ENCODE measurements around the gene HLA-DQB1.
A peak's percentile ranks its signal among the peaks of the same experiment; 100 is the strongest.
"Not testable (repeated sequence)": the region's sequence is repeated elsewhere in the genome, so short reads cannot be mapped to it uniquely, and the experiment has no call there.

HLA-DQB1 gene

DNA sequence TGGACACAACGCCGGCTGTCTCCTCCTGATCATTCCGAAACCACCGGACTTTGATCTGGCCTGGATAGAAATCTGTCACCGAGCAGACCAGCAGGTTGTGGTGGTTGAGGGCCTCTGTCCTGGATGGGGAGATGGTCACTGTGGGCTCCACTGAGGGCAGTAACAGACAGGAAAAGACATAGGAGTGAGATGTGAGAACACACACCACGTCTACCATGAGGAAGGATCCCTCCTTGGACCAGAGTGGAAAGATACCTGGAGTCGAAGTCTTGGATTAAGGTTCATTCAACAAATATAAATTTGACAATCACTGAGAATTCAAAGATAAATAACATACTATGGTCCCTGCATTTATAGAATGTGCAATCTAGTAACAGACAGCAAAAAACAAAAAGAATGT, 4.4 kb downstream of the HLA-DQB1 start:
- DNase-seq (ENCODE audit: low spot score), result no peak

DNA sequence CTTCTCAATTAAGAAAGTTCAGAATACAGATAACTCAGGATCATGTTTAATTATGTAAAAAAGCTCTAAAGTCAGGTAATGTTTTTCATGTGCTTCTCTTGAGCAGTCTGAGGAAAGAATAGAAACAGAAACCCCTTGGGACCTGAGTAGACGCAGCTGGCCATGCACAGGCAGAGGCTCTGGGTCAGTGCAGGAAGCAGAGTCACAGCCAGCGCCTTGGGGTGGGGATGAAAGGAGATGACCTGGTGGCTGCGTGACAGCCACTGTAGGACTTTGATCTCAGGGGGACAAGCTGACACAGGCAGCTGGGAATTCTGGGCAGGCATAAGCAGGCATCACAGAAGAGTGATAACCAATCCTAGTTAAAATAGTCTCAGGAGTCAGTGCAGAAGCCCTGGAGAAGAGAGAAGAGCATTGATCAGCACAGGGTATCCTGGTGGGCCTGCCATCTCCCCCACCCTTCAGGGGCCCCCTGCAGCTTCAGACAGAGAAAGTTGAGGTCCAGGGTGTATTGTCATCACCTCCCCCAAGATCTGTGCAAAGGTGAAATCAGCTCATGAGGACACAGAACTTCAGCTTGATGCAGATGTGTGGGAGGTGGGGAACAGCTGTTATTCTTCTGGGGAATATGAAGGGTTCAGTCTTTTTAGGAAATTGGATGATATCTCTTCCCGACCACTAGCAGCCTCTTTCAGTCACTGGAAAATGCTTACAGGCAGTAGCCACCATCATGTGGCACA, 6.4 kb downstream of the HLA-DQB1 start:
- DNase-seq (ENCODE audit: low spot score), result no peak

DNA sequence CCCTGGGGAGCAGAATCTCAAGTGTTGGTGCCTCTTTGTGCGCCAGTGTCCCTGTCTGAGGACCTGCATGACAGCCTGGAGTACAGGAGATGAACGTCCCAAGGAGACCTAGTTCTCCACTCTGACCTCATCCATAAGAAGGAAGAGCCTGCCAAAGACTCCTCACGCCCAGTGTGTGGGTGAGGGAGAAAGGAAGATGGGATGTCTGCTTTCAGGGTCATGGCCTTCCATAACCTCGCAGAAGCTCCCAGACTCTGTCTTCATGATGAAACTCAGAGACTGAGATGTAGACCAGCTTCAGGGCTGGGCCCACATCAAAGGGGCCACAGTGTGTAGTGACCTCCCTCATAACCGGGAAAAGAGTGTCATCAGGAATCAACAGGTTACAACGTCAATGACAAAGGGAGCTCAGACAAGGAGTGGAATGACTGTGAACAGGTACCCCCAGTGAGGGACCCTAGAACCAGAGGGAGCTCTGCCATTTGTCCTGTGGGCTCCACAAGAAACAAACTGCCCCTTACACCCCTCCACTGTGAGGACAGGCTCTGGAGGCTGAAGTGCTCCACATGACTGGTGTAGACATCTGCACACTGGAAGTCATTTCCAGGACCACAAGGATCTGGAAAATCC, 8.1 kb downstream of the HLA-DQB1 start:
- no peak for DNase-seq (ENCODE audit: low spot score)

DNA sequence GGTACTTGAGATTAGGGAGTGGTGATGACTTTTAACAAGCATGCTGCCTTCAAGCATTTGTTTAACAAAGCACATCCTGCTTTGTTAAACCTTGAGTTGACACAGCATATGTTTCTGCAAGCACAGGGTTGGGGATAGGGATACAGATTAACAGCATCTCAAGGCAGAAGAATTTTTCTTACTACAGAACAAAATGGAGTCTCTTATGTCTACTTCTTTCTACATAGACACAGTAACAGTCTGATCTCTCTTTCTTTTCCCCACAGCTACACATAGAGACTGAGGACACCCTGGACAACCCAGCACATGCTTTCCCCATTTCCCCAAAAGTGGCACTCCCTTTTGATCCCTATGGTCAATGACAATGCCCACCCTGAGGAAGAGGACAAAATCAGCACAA, 8.6 kb downstream of the HLA-DQB1 start:
- DNase-seq (ENCODE audit: low spot score), result not testable (repeated sequence)

DNA sequence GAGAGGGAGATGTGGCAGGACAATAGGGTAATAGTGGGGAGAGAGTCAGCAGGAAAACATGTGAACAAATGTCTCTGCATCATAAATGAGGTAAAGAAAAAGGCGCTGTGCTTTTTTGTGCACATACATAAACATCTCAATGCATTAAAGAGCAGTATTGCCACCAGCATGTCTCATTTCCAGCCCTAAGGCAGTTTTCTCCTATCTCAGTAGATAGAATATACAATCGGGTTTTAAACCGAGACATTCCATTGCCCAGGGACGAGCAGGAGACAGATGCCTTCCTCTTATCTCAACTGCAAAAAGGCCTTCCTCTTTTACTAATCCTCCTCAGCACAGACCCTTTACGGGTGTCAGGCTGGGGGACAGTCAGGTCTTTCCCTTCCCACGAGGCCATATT, 9.1 kb downstream of the HLA-DQB1 start:
- DNase-seq (ENCODE audit: low spot score), result not testable (repeated sequence)

DNA sequence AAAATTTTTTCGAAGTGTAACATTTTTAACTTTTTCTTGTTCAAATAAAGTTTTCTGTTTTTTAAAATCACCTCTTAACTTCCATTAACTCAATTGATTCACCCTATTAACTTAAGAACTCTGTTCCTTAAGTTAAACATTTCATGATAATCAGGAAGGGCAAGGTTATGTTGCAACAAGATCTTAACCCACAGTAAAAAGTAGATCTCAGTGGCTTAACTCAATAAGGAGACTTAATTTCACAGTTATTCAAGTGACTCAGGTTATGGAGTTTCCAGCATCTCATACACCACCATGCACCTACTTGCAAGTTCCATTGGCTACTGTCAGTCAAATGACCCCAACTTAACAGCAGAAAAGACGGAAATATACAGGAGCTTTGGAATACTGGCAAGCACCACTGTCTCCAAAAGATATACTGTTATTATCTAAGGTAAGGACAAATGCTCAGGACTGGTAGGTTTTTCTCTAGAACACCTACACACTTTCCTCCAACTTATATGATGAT, 11.2 kb downstream of the HLA-DQB1 start:
- no peak for DNase-seq (ENCODE audit: low spot score)

DNA sequence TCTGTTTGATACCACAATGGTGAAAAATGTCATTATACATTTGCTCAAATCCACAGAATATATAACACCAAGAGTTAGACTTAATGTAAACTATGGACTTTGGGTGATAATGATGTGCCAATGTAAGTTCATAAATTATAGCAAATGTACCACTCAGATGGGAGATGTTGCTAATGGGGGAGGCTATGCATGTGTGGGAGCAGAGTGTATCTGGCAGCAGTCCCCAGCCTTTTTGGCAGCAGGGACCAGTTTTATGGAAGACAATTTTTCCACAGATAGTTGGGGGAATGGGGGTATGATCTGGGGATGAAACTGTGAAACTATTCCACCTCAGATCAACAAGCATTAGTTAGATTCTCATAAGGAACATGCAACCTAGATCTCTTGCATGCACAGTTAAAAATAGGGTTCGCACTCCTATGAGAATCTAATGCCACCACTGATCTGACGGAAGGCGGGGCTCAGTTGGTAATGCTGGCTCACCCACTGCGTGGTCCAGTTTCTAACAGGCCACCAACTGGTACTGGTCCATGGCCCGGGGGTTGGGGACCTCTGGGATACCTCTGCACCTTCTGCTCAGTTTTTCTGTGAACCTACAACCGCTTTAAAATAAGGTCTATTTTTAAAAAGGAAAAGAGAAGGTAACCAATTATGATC, 21.3 kb downstream of the HLA-DQB1 start:
- no peak for DNase-seq (ENCODE audit: low spot score)

DNA sequence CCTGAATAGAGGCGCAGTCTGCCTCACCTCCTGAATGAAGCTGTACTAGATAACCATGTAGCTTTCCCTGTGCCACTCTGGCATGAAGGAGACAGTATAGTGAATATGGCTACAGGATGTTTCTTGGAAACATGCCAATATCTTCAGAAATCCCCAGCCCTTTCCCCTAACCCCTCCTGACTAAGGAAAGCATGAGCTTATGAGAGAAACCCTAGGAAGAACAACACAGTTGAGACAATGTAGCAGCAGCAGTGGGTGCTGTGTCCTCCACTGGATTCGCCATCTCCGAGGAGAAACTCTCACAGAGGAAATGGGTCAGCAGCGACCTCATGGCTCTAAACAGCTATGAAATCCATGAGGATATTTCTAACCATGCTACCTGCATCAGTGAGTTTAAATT, 22.6 kb downstream of the HLA-DQB1 start:
- no peak for DNase-seq (ENCODE audit: low spot score)

DNA sequence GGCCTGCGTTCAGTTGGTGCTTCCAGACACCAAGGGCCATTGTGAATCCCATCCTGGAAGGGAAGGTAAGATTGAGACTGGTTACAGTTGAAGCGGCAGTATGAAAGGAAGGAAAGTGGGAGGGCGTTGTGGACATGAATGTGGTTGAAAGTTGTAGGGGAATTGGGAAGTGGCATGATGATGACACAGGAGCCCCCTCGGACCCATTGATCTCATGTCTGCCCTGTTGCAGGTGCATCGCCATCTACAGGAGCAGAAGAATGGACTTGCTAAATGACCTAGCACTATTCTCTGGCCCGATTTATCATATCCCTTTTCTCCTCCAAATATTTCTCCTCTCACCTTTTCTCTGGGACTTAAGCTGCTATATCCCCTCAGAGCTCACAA, 23.7 kb downstream of the HLA-DQB1 start:
- DNase-seq (ENCODE audit: low spot score), result no peak

DNA sequence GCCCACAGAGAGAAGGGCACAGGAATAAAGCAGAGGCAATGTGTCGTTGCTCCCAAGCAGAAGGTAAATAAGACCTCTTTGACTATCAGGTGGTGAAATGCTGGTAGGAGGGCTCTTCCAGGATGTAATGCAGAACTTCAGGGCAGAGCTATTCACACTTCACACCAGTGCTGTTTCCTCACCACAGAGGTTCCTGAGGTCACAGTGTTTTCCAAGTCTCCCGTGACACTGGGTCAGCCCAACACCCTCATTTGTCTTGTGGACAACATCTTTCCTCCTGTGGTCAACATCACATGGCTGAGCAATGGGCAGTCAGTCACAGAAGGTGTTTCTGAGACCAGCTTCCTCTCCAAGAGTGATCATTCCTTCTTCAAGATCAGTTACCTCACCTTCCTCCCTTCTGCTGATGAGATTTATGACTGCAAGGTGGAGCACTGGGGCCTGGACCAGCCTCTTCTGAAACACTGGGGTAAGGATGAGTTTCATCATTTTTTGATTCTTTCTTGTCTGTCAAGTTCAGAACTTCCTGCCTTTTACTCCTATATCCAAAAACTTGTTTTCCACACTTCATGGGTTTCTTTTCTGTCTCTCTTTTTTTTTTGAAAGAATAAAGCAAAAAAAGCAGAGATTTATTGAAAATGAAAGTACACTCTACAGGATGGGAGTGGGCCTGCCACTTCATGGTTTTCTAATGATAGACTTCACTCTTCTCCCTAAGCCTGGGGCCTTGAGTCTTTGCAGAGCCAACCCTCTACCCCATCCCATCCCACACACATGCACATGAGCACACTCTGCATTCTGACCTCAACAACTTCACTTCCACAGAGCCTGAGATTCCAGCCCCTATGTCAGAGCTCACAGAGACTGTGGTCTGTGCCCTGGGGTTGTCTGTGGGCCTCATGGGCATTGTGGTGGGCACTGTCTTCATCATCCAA, 24.4 kb downstream of the HLA-DQB1 start:
- not testable (repeated sequence) for DNase-seq (ENCODE audit: low spot score)

DNA sequence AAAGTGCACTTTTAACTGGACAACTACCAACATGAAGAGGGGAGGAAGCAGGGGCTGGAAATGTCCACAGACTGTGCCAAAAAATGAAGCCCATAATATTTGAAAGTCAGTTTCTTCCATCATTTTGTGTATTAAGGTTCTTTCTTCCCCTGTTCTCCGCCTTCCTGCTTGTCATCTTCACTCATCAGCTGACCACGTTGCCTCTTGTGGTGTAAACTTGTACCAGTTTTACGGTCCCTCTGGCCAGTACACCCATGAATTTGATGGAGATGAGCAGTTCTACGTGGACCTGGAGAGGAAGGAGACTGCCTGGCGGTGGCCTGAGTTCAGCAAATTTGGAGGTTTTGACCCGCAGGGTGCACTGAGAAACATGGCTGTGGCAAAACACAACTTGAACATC, 25.3 kb downstream of the HLA-DQB1 start:
- DNase-seq (ENCODE audit: low spot score), result no peak

DNA sequence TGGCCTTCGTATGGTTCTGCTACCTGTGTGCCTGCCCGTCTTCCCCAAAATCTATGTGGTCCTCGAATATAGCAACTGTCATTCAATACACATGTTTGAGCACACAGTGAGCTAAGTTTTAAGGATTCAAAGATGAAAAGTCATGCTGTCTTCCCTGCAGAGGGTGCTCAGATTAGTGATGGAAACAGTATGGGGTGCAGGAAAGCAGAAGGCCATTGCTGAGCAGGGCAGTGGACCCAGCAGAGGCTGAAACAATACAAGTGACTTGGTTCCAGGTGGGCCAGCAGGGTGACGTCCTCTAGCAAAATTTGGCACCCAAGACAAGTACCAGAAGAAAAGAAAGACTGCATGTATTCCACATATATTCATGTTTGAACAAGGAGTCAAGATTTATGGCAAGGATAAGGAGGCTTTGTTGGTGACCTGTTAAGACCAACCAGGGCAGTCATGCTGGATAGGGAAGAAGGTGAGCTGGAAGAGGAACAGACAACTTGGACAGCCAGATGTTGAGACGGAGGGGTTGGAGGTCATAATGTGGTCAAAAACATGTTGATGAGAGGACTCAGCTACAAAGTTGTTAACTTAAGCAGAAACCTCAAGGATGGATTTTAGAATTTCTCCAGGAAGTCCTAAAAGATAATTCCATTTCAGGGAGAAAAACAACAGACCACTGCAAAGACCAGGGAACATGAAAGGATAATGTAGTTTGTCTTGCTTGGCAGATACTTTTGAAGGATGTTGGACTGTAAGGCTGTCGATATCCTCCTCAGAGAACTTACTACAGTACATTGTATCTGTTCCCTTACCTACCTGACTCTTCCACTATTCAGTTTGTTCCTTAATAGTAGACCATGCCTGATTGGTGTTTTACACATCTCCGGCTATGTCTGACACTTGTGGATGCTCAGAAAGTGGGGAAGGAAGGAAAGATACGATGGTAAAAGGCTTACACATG, 26.7 kb downstream of the HLA-DQB1 start:
- no peak for DNase-seq (ENCODE audit: low spot score)

DNA sequence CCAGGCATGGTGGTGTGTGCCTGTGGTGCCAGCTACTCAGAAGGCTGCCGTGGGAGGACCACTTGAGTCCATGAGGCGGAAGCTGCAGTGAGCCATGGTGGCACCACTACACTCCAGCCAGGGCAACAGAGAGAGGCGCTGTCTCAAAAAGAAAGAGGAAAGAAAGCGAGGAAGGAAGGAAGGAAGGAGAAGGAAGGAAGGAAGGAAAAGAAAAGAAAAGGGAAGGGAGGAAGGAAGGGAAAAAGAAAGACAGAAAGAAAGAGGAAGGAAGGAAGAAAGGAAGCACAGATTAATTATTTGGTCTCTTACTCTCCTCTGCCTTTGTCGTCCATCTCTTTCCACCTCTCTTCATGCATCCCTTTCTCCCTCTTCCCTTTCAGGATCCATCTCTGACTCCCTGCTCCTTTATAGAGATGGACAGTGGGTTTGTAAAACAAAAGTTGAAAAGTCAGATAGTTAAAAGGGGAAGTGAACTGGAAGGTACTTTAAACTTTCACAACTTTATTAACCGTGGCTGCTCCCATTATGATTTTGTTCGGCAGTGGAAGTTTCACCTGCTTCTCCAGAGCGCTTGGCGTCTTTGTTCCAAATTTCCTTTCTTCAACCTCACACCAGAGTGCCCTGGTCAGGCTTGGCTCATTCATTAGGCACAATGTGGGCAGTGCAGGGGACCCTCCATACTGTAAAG, 27.8 kb downstream of the HLA-DQB1 start:
- DNase-seq (ENCODE audit: low spot score), result no peak

DNA sequence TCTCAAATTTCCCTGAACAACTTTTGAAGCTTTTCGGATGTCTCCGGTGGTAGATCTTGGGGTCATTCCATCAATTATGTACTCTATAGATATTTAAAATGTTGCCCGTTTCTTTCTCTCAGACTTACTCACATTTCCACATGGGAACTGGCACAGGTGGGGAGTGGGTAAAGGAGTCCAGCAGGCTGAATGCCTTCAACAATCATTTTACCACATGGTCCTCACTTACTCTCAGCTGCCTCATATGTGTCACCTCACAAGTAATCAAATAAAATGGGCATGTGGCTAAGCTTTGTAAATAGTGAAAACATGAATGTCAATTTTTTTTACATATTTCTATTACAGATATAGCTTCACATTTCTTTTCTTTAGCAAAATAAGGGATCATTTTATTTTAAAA, 28.6 kb downstream of the HLA-DQB1 start:
- DNase-seq (ENCODE audit: low spot score), result no peak

DNA sequence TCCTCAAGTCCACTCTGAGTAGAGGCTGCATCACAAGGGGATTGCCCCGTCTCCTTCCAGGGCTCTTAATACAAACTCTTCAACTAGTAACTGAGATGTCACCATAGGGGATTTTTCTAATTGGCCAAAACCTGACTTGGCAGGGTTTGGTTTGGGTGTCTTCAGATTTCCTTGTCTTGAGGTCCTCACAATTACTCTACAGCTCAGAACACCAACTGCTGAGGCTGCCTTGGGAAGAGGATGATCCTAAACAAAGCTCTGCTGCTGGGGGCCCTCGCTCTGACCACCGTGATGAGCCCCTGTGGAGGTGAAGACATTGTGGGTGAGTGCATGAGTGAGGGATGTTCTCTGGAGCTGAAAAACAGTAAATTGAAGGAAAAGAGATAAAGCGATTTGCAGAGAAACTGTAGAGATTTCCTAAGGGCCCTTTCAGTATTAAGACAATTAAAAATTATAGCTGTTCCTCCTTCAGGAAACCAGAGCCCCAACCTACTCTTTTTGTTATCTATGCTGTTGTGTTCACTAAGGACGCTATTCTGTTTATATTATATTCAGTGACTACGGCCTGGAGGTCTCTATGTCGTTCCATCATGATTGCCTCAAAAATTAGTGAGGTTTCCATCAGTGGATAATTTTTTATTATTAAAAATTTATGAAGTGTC, 29.1 kb downstream of the HLA-DQB1 start, which contains the start of gene HLA-DQA1:
Gene HLA-DQA1, plus strand, starts transcription at position 188 of the 662 bp plus-strand sequence. Its CDS starts 53 bp downstream, at position 241.
- DNase-seq (ENCODE audit: low spot score), result peak; percentile 70

DNA sequence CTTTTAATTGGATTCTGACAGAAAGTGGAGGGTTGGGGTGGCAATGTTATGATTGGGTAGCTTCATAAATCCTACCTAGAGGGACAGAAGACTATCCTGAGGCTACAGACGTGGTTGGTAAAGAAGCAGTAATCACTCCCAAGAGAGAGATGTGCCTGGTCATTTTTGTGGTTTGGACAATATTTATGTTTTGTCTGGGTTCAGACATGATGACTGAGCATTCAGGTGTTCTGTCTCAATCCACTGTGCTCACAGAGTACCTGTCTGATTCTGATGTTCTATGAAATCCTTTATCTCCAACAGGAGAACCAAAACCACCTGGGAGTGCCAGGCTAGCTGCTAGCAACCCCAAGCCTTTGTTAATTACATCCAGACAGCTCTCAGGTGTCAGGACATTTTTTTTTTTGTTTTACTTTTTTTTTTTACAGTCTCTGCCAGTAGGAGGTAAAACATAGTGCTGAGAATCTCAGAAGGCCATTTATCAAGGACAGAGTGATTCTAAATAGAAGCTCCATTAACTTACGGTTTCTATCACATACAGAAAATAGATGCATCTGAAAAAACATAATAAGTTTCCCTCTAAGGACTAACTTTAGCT, 30.8 kb downstream of the HLA-DQB1 start:
- no peak for DNase-seq (ENCODE audit: low spot score)

DNA sequence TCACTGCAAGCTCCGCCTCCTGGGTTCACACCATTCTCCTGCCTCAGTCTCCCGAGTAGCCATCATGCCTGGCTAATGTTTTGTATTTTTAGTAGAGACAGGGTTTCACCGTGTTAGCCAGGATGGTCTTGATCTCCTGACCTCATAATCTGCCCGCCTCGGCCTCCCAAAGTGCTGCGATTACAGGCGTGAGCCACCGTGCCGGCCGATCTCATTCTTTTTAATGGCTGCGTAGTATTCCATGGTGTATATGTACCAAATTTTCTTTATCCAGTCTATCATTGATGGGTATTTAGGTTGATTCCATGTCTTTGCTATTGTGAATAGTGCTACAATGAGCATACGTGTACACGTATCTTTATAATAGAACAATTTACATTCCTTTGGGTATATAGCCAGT, 36.7 kb downstream of the HLA-DQB1 start:
- DNase-seq (ENCODE audit: low spot score), result not testable (repeated sequence)

DNA sequence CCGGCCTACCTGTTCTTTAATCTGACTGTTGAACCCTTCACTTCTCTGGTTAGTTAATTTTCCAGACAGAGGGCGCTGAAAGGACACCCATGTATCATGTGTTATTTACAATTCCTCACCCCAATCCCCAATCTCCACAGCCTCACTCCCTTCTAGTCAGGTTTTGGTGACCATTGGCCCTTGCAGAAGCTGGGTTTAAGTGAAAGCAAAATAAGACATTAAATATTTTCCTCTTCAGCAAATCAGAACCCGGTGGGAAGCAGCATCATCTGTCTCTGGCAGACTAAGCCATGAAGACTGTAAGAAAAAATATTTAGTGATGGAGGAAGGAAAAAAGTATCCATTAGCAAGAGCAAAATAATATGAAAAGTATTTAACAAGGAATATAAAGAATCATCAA, 38.6 kb downstream of the HLA-DQB1 start:
- DNase-seq (ENCODE audit: low spot score), result no peak

DNA sequence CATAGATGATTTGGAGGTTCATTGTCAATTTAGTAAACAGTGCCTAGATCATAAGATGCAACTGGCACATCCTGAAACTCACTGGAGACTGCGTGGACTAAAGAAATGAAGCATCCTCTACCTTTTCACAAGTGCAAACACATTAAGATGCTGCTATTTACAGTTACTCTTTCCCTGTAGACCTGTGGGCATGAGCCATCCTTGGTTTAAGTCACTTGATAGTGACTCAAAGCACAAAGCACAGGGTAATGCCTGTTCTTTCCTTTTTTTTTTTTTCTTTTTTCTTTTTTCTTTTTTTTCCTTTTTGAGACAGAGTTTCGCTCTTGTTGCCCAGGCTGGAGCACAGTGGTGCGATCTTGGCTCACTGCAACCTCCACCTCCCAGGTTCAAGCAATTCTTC, 39.2 kb downstream of the HLA-DQB1 start:
- DNase-seq (ENCODE audit: low spot score), result no peak

All from germinal center (tissue), 1 donor.